ENCODE results near the gene APP. TPM values are rescaled to one million over a fixed set of nuclear protein-coding genes. Genes with fewer than 3 reads are reported as not detected.

APP gene
- polyA plus RNA-seq, 4 donors: 714 to 973 (median 831) TPM

GRCh38 chr21:26130249-26130881 lies 40.2 kb downstream of the APP start:
- no peak for DNase-seq (ENCODE audit: low read depth in 4 of 4, low spot score in 3 of 4)

GRCh38 chr21:26127918-26128317 lies 42.7 kb downstream of the APP start:
- DNase-seq (ENCODE audit: low read depth in 4 of 4, low spot score in 3 of 4): no peak

GRCh38 chr21:26127073-26127814 lies 43.3 kb downstream of the APP start:
- no peak for DNase-seq (ENCODE audit: low read depth in 4 of 4, low spot score in 3 of 4)

DNA sequence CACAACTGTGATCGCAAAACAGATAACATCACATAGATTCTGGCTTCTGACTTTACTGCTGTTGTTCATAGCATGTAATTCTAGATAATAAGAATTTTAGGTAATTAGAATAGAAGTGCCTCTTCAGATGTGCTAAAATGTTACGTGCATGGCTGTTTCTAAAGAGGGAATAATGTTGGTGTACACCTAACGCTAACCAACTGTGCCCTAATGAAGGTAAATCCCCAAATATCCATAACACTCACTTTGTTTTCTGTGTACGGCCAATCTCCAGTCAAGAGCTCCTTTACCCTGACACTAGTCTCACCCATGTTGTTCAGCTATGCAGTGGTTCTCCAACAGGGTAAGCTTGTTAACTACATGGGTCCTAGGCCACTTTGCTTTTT lies 44.4 kb downstream of the APP start:
- no peak for DNase-seq (ENCODE audit: low read depth in 4 of 4, low spot score in 3 of 4)

GRCh38 chr21:26125433-26126167 lies 45.0 kb downstream of the APP start:
- DNase-seq (ENCODE audit: low read depth in 4 of 4, low spot score in 3 of 4): no peak

DNA sequence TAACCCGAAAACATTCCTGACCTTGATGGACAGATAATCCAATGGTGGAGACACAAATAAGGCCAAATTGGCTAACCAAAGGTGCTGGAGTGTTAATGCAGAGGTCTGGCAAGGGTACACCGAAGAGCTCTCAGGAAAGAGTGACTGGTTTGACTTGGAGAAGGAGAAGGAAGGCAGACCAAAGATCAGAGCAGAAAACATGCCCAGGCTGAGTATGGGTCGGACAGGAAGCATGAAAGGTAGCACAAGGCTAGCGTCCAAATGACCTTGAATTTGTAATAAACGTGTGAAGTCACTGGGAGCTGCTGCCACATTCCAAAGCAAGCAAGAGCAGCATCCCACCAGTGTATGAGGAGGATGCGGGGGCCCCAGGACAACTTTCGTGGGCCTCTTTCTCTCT lies 45.7 kb downstream of the APP start:
- DNase-seq (ENCODE audit: low read depth in 4 of 4, low spot score in 3 of 4): no peak

DNA sequence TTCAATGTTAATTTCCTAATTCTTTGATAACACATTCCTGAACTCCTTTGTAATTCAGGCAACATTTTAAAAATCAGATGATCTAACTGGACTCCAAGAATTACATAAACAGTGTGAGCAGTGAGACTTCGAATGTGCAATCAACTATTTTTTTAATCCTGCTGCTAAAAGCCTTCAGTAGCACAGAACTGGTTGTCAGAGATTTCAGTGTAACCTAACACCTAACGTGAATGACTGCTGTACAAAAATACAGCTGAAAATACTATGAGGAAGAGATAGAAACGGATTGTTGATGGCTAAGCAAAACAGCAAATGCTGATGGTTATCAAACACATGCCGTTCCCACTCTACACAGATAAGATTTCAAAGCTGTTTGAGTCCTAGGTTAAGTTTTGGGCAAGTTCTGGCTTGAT lies 46.1 kb downstream of the APP start:
- DNase-seq (ENCODE audit: low read depth in 4 of 4, low spot score in 3 of 4): no peak

DNA sequence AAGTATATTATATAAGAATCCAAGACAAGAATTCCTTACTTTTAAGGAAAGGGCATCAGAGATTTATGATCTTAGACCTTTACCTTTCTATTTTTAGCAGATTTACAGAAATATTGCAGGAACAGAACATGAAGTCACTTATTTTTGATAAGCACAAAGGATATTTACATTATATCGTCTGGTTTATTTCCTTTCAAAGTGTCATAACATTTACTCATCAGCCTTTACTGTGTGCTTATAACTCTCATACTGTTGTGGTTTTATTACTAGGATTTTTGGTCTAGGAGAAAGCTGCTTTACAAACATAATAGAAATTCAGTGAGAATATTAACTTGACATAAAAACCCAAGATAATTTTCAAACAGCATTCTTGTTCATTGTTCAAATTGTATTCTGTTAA lies 47.6 kb downstream of the APP start:
- DNase-seq (ENCODE audit: low read depth in 4 of 4, low spot score in 3 of 4): no peak

DNA sequence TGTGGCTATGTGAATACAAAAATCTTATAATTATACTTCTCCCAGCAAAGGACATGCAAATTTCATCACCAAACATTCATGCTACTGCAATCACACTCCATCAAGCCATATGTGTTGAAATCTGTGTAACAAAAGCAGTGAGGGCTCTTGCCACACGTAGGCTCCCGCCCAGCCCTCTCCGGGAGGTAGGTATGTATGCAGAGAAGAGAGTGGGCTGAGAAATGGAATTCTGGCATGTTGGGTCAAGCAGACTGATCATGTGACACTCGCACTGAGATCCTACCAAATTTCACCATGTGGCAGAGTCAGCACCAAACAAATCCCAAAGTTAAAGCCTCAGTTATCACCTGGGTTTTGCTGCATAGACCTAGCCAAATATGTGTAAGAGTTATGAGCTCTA lies 49.7 kb downstream of the APP start:
- no peak for DNase-seq (ENCODE audit: low read depth in 4 of 4, low spot score in 3 of 4)

GRCh38 chr21:26119906-26120305 lies 50.7 kb downstream of the APP start:
- DNase-seq (ENCODE audit: low read depth in 4 of 4, low spot score in 3 of 4): no peak

DNA sequence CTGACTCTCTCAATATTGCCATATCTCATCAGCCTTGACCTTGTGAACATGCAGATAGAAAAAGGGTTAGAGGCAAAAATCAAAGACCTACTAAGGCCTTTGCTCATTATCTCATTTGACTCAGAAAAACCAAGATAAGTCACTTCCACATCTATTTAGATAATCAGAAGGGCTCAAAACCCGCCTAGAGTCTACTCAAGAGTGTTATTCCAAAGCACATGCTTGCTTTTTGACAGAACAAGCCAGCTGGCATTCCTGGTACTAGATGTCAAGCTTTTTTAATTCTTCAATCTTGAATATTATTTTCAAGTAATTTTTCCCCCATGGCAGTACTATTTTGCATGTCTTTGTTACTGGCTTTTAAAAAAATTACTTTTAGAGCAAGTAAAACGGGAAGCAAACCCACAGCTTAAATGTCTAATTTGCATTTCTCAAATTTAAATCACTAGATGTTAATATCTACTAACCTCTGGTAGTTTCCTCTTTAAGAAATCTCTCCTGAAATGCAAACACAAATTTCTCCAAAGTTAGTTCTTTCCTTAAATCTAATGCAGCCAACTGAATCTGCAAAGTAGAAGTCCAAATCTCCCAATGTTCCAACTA lies 51.5 kb downstream of the APP start:
- DNase-seq (ENCODE audit: low read depth in 4 of 4, low spot score in 3 of 4): no peak

DNA sequence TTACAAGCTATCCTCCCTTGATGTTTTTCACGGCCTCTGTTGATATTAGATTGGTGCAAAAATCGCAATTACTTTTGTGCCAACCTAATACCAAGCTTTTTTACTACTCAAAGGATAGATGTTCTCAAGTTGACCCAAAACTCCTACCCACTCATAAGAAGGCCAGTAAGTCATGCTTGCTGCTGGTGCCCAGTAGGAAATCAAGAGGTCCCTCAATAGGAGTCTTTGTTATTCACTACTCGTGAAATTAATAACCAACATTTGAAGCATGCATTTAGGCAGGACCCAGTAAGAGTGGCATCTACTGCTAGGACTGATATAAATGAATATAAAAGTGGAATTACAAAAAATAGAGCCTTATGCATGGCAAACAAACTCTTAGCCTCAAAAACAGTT lies 52.6 kb downstream of the APP start:
- DNase-seq (ENCODE audit: low read depth in 4 of 4, low spot score in 3 of 4): no peak

- DNase-seq (ENCODE audit: low read depth in 4 of 4, low spot score in 3 of 4): no peak
Observed at GRCh38 chr21:26117324-26117971, 53.1 kb downstream of the APP start.

DNA sequence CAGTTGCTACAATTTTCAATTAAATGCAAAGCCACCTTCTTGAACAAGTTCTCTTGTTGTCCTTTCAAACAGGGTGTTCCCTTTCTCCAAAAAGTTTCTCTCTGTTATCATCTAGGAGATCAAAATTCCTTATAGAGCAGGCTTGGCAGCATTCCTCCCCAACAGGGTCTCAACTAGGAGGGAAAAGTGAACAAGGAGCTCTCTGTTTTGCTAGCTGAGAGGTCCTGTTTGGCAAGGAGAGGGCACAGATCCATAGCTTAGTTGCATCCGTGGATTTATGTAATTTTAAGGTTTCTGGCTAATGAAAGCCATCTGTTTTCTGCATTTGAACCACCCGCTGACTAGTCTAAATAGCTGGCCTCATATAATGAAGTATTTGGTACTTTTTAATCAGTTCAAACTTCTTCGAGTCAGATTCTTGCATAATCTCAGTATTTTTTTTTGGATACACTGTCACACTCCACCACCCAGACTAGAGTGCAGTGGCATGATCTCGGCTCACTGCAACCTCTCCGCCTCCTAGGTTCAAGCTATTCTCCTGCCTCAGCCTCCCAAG lies 54.0 kb downstream of the APP start:
- peak in 1 of 4 donors; percentile 24 for DNase-seq (ENCODE audit: low read depth in 4 of 4, low spot score in 3 of 4)

GRCh38 chr21:26115899-26116298 lies 54.7 kb downstream of the APP start:
- DNase-seq (ENCODE audit: low read depth in 4 of 4, low spot score in 3 of 4): no peak

DNA sequence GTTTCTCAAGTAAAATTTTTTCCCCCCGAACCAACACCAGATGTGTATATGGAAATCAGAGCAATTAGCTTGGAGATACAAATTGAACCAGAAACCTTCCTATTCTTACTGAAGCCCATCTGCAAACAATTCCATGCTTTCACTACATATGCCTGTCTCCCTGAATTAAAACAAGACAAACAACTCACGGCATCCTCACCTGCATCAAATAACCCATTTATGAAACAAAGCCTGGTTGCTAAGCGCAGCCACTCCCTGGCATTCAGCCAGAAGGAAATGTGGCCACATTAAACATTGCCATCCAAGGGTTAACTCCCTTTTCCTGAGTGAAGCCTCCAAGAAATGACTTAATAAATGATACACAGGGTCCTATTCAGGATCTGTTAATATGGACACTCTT lies 55.3 kb downstream of the APP start:
- DNase-seq (ENCODE audit: low read depth in 4 of 4, low spot score in 3 of 4): no peak

GRCh38 chr21:26112975-26113374 lies 57.6 kb downstream of the APP start:
- DNase-seq (ENCODE audit: low read depth in 4 of 4, low spot score in 3 of 4): no peak

GRCh38 chr21:26112127-26112742 lies 58.3 kb downstream of the APP start:
- no peak for DNase-seq (ENCODE audit: low read depth in 4 of 4, low spot score in 3 of 4)

DNA sequence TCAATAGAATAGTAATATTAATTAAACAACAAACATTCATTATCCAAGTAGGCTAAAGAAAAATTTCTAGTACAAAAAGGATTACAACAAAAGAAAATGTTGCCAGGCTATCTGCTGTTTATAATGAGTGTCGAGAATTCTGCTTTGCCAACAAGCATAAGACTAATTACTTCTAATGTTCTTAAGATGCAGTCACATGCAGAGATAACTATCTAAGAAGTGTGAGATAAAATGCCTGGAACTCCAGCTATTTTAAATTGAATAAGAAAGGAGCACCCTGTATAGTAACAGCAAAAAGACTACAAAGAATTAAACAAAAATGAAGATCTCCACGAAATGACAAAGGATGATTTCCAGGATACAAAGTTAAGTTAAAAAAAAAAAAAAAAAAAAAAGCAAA lies 59.9 kb downstream of the APP start:
- no peak for DNase-seq (ENCODE audit: low read depth in 4 of 4, low spot score in 3 of 4)

- no peak for DNase-seq (ENCODE audit: low read depth in 4 of 4, low spot score in 3 of 4)
Observed at GRCh38 chr21:26107429-26107828, 63.1 kb downstream of the APP start.

Data from left renal pelvis (tissue), 4 donors.